ENCODE data around the gene COL25A1. TPM values are rescaled to one million over a fixed set of nuclear protein-coding genes. Genes with fewer than 3 reads are reported as not detected.
"Not testable (repeated sequence)": the region's sequence is repeated elsewhere in the genome, so short reads cannot be mapped to it uniquely, and the experiment has no call there.

The COL25A1 gene
- total RNA-seq, 1 experiment from 2014 or later, result 23.0 TPM

GRCh38 chr4:109014593-109015412, 287.7 kb downstream of the COL25A1 start:
- no peak for DNase-seq (ENCODE audit: low read depth)

- no peak for DNase-seq (ENCODE audit: low read depth)
These were observed 290.1 kb downstream of the COL25A1 start for GRCh38 chr4:109012286-109012880.

- DNase-seq (ENCODE audit: low read depth), result peak; percentile 53
These were observed 291.0 kb downstream of the COL25A1 start for GRCh38 chr4:109011241-109012026.

- no peak for DNase-seq (ENCODE audit: low read depth)
These were observed 291.9 kb downstream of the COL25A1 start for GRCh38 chr4:109010521-109010920.

GRCh38 chr4:109009909-109010308, 292.5 kb downstream of the COL25A1 start:
- peak; percentile 97 for DNase-seq (ENCODE audit: low read depth)

- DNase-seq (ENCODE audit: low read depth), result no peak
These were observed 294.5 kb downstream of the COL25A1 start for GRCh38 chr4:109007976-109008375.

- peak; percentile 85 for DNase-seq (ENCODE audit: low read depth)
These were observed 296.9 kb downstream of the COL25A1 start for GRCh38 chr4:109005523-109005922.

GRCh38 chr4:109004418-109004817, 298.0 kb downstream of the COL25A1 start:
- DNase-seq (ENCODE audit: low read depth), result no peak

- no peak for DNase-seq (ENCODE audit: low read depth)
These were observed 298.5 kb downstream of the COL25A1 start for GRCh38 chr4:109003964-109004363.

GRCh38 chr4:108991551-108992328, 310.7 kb downstream of the COL25A1 start:
- peak; percentile 87 for DNase-seq (ENCODE audit: low read depth)

GRCh38 chr4:108988464-108989195, 313.8 kb downstream of the COL25A1 start:
- no peak for DNase-seq (ENCODE audit: low read depth)

GRCh38 chr4:108984495-108984894, 318.0 kb downstream of the COL25A1 start:
- DNase-seq (ENCODE audit: low read depth), result not testable (repeated sequence)

- DNase-seq (ENCODE audit: low read depth), result no peak
These were observed 319.9 kb downstream of the COL25A1 start for GRCh38 chr4:108982402-108983185.

- no peak for DNase-seq (ENCODE audit: low read depth)
These were observed 321.8 kb downstream of the COL25A1 start for GRCh38 chr4:108980455-108981239.

GRCh38 chr4:108979759-108980158, 322.7 kb downstream of the COL25A1 start:
- DNase-seq (ENCODE audit: low read depth), result no peak

- DNase-seq (ENCODE audit: low read depth), result no peak
These were observed 324.4 kb downstream of the COL25A1 start for GRCh38 chr4:108978066-108978465.

- no peak for DNase-seq (ENCODE audit: low read depth)
These were observed 329.7 kb downstream of the COL25A1 start for GRCh38 chr4:108972613-108973283.

- DNase-seq (ENCODE audit: low read depth), result no peak
These were observed 331.0 kb downstream of the COL25A1 start for GRCh38 chr4:108971473-108971872.
